Left lung (tissue), 10 donors: Measurements from ENCODE around the gene STXBP4. TPM values are rescaled to one million over a fixed set of nuclear protein-coding genes. Genes with fewer than 3 reads are reported as not detected.

Experiments
- ATAC-seq: fragments of 200-7000 bp; cut with Tn5 transposase; one replicate; pipeline ENCODE4 v1.9.1; 2020; ENCODE audit warnings: moderate library complexity
- DNase-seq, 4 donors: peaks; one replicate each; pipeline ENCODE4 v3.0.0-alpha.2; 2013 to 2020
- H3K27ac ChIP-seq, 2 donors: fragments of 200-600 bp; sonication (generic) in 1 of 2; one replicate each; pipeline versions ENCODE4 v1.5.0 to v1.8.0; 2020 to 2021
- H3K27me3 ChIP-seq, 2 donors: fragments of 200-600 bp; sonication (generic) in 1 of 2; one replicate each; pipeline versions ENCODE4 v1.5.0 to v1.8.0; 2020 to 2021
- H3K36me3 ChIP-seq, 2 donors: fragments of 200-600 bp; sonication (generic) in 1 of 2; one replicate each; pipeline versions ENCODE4 v1.5.0 to v1.8.0; 2020 to 2021
- H3K4me1 ChIP-seq, 2 donors: fragments of 200-600 bp; one replicate each; pipeline ENCODE4 v1.8.0; 2021
- H3K4me3 ChIP-seq, 2 donors: fragments of 200-600 bp; sonication (generic) in 1 of 2; one replicate each; pipeline versions ENCODE4 v1.5.0 to v1.8.0; 2020 to 2021; ENCODE audit warnings: mild to moderate bottlenecking in 1 of 2
- H3K9me3 ChIP-seq, 2 donors: fragments of 200-600 bp; sonication (generic) in 1 of 2; one replicate each; pipeline versions ENCODE4 v1.5.0 to v1.8.0; 2020 to 2021
- CTCF ChIP-seq, 2 donors: fragments of 200-600 bp; sonication (generic) in 1 of 2; IDR thresholded peaks; one replicate each; pipeline versions ENCODE4 v1.5.0 to v1.8.0; 2021; ENCODE audit warnings: antibody characterized with exemption in 2 of 2
- intact Hi-C, 2 donors: fragments of 100-400 bp; cut with DNase I; formaldehyde crosslinking; loops; one replicate each; pipeline versions ENCODE4 v1.11.2 to v1.14.2; 2022
- polyA plus RNA-seq, 6 donors: library from polyadenylated mRNA; unstranded; fragments of 120-200 nt; gene quantifications; one replicate each; pipeline ENCODE4 v1.2.1, GENCODE V29; 2013; ENCODE audit not compliant: insufficient read length in 6 of 6
- total RNA-seq, 2 donors: library from RNA; stranded (reverse); fragmentation: NEBNext Ultra II Directional; extraction: Animal tissue kit (Norgen Biotek cat#: 25700); gene quantifications; one replicate each; pipeline ENCODE4 v1.2.1, GENCODE V29; 2021
- donor health status: DM: no; HTN: yes; CAD: no.
- donor health status: DM: no; HTN: no; CAD: no.

STXBP4 gene
- total and polyA plus RNA-seq, 8 donors, result 12.7 to 22.0 (median 15.5) TPM

GRCh38 chr17:54924405-54924804 lies 44.2 kb upstream of the STXBP4 start:
- intact Hi-C loops, result no loop called here
- Histone ChIP-seq H3K9me3 (no peaks in the 10 kb centered on the region), H3K4me1 (no peaks in the 10 kb centered on the region), H3K36me3 (no peaks in the 10 kb centered on the region), H3K27me3 (no peaks in the 10 kb centered on the region), H3K4me3 (no peak overlapping the region), H3K27ac (no peak overlapping the region)
- TF ChIP-seq CTCF (IDR thresholded peaks at IDR 0.05), result no peak
- DNase-seq (no peak), ATAC-seq (no peak)

- no peak overlapping the region for H3K4me3 ChIP-seq
- TF ChIP-seq CTCF (IDR thresholded peaks at IDR 0.05), result no peak
- DNase-seq, result no peak
- H3K27ac ChIP-seq, result no peak overlapping the region
- H3K36me3 ChIP-seq, result peaks cover 0 to 8% of the 10 kb centered on the region in 2 donors
- no peaks in the 10 kb centered on the region for H3K9me3 ChIP-seq
- H3K4me1 ChIP-seq, result no peaks in the 10 kb centered on the region
- ATAC-seq, result no peak
- intact Hi-C loops, result no loop called here
- no peaks in the 10 kb centered on the region for H3K27me3 ChIP-seq
These were observed 41.0 kb upstream of the STXBP4 start for GRCh38 chr17:54927525-54927924.

GRCh38 chr17:54932711-54933110 lies 35.9 kb upstream of the STXBP4 start:
- no peak for ATAC-seq
- H3K27me3 ChIP-seq, result no peaks in the 10 kb centered on the region
- TF ChIP-seq CTCF (IDR thresholded peaks at IDR 0.05), result no peak
- H3K27ac ChIP-seq, result no peak overlapping the region
- DNase-seq, result no peak
- H3K9me3 ChIP-seq, result no peaks in the 10 kb centered on the region
- no peaks in the 10 kb centered on the region for H3K4me1 ChIP-seq
- intact Hi-C loops, result no loop called here
- H3K4me3 ChIP-seq, result no peak overlapping the region
- H3K36me3 ChIP-seq, result peaks cover 0 to 13% of the 10 kb centered on the region in 2 donors

GRCh38 chr17:54933921-54934320 lies 34.6 kb upstream of the STXBP4 start:
- Histone ChIP-seq H3K4me1 (no peaks in the 10 kb centered on the region), H3K36me3 (peaks cover 0 to 18% of the 10 kb centered on the region in 2 donors), H3K9me3 (no peaks in the 10 kb centered on the region), H3K27ac (no peak overlapping the region), H3K27me3 (no peaks in the 10 kb centered on the region), H3K4me3 (no peak overlapping the region)
- ATAC-seq (no peak), DNase-seq (no peak)
- intact Hi-C loops, result no loop called here
- no peak for TF ChIP-seq CTCF (IDR thresholded peaks at IDR 0.05)

- ATAC-seq, result no peak
- Histone ChIP-seq H3K27ac (no peak overlapping the region), H3K4me1 (no peaks in the 10 kb centered on the region), H3K4me3 (no peak overlapping the region), H3K36me3 (peaks cover 0 to 14% of the 10 kb centered on the region in 2 donors), H3K9me3 (no peaks in the 10 kb centered on the region), H3K27me3 (no peaks in the 10 kb centered on the region)
- intact Hi-C loops, result no loop called here
- no peak for TF ChIP-seq CTCF (IDR thresholded peaks at IDR 0.05)
- DNase-seq, result no peak
These were observed 33.1 kb upstream of the STXBP4 start for GRCh38 chr17:54935471-54935870.
